ENCODE results near the gene TMEM50B.
"Not testable (repeated sequence)": the region's sequence is repeated elsewhere in the genome, so short reads cannot be mapped to it uniquely, and the experiment has no call there.

Gene TMEM50B

GRCh38 chr21:33479679-33480480 lies at the start of gene TMEM50B:
Gene TMEM50B, minus strand, starts transcription at chr21:33479974. Its CDS starts 11,089 bp downstream, at chr21:33468885.
- ATAC-seq (replicated peaks) = peak; percentile 92 to 93
- Mint-ChIP-seq H3K36me3 (no peaks in the 10 kb centered on the region), H3K27me3 (no peaks in the 10 kb centered on the region), H3K4me3 (peak within 1 kb of the TSS; percentile 88 to 91), H3K4me1 (peaks cover 5 to 21% of the 10 kb centered on the region in 2 donors), H3K9me3 (no peaks in the 10 kb centered on the region), H3K27ac (peak within 1 kb of the TSS; percentile 94)
- DNase-seq = peak; percentile 98

DNA sequence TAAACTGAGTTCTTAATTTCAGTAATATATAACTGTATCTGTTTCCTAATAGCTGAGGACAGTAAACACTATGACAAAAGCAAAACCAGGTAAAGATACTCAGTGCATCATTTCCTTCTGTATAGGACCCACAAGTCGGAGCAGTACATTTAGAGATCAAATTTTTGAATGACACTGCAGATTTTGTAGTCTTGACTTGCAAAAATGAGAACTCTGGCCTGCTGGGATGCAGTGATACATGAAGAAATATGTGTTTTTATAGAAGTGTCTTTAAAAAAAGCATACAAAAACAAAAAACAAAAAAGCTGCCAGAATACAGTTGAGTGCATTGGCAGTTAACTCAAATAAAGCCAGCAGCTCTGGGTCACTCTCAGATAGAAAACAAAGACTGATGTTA lies 43.2 kb upstream of the TMEM50B start:
- Mint-ChIP-seq H3K27ac (no peak overlapping the region), H3K4me3 (no peak overlapping the region), H3K9me3 (no peaks in the 10 kb centered on the region), H3K4me1 (peaks cover 1 to 12% of the 10 kb centered on the region in 2 donors), H3K27me3 (no peaks in the 10 kb centered on the region), H3K36me3 (peaks cover 32 to 36% of the 10 kb centered on the region in 2 donors)
- DNase-seq = no peak
- ATAC-seq (replicated peaks) = no peak

DNA sequence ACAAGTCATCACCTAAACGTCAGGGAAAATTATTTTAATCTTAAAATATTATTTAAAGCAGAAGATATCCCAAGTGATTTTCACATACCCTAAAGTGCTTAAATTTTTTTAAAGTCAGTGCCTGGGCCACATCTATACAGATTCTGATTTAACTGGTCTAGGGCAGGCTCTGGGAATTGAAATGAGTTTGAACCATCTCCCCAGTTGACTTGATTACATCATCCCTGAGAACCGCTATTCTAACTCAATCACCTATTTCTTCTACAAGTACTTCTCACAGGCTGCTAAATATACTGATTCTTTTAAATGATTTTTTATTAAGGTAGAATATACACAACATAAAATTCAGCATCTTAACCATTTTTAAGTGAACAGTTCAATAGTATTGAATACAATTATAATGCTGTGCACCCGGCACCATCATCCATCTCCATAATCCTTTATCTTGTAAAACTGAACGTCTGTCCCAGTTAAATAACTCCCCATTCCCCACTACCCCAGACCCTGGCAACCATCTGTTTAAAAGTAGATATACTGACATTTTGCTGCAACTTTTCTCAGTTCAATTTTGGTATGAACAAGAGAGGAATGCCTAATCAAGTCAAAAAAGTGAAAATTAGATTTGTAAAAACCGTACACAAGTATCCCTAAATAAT lies 42.7 kb upstream of the TMEM50B start:
- Mint-ChIP-seq H3K27me3 (no peaks in the 10 kb centered on the region), H3K36me3 (peaks cover 31 to 35% of the 10 kb centered on the region in 2 donors), H3K4me1 (peaks cover 1 to 12% of the 10 kb centered on the region in 2 donors), H3K9me3 (no peaks in the 10 kb centered on the region), H3K4me3 (no peak overlapping the region), H3K27ac (no peak overlapping the region)
- DNase-seq = no peak
- ATAC-seq (replicated peaks) = no peak

- no peak overlapping the region for H3K4me3 Mint-ChIP-seq
- no peaks in the 10 kb centered on the region for H3K27me3 Mint-ChIP-seq
- H3K9me3 Mint-ChIP-seq = no peaks in the 10 kb centered on the region
- DNase-seq (no peak), ATAC-seq (replicated peaks) (no peak)
- peaks cover 0 to 5% of the 10 kb centered on the region in 2 donors for H3K4me1 Mint-ChIP-seq
- peak overlapping the region; percentile 47 for H3K27ac Mint-ChIP-seq
- peaks cover 40 to 42% of the 10 kb centered on the region in 2 donors for H3K36me3 Mint-ChIP-seq
Measured at GRCh38 chr21:33518899-33519298, 39.1 kb upstream of the TMEM50B start.

- H3K9me3 Mint-ChIP-seq = no peaks in the 10 kb centered on the region
Measured at GRCh38 chr21:33514229-33514628, 34.5 kb upstream of the TMEM50B start.

GRCh38 chr21:33512481-33512880 lies 32.7 kb upstream of the TMEM50B start:
- ATAC-seq (replicated peaks) (no peak), DNase-seq (no peak)
- Mint-ChIP-seq H3K9me3 (no peaks in the 10 kb centered on the region), H3K27ac (no peak overlapping the region), H3K4me1 (peaks cover 0 to 5% of the 10 kb centered on the region in 2 donors), H3K36me3 (peaks cover 47 to 56% of the 10 kb centered on the region in 2 donors), H3K4me3 (no peak overlapping the region), H3K27me3 (no peaks in the 10 kb centered on the region)

More at GRCh38 chr21:33514229-33514628, 34.5 kb upstream of the TMEM50B start:
- DNase-seq = no peak
- no peak overlapping the region for H3K4me3 Mint-ChIP-seq
- H3K27ac Mint-ChIP-seq = no peak overlapping the region
- H3K36me3 Mint-ChIP-seq = peaks cover 47 to 52% of the 10 kb centered on the region in 2 donors
- H3K4me1 Mint-ChIP-seq = peaks cover 0 to 5% of the 10 kb centered on the region in 2 donors
- H3K27me3 Mint-ChIP-seq = no peaks in the 10 kb centered on the region
- no peak for ATAC-seq (replicated peaks)

- peaks cover 0 to 3% of the 10 kb centered on the region in 2 donors for H3K9me3 Mint-ChIP-seq
- DNase-seq = no peak
- H3K4me1 Mint-ChIP-seq = peaks cover 0 to 5% of the 10 kb centered on the region in 2 donors
- peaks cover 46 to 56% of the 10 kb centered on the region in 2 donors for H3K36me3 Mint-ChIP-seq
- no peak overlapping the region for H3K27ac Mint-ChIP-seq
- H3K27me3 Mint-ChIP-seq = no peaks in the 10 kb centered on the region
- H3K4me3 Mint-ChIP-seq = no peak overlapping the region
- ATAC-seq (replicated peaks) = no peak
Measured at GRCh38 chr21:33511639-33512038, 31.9 kb upstream of the TMEM50B start.

DNA sequence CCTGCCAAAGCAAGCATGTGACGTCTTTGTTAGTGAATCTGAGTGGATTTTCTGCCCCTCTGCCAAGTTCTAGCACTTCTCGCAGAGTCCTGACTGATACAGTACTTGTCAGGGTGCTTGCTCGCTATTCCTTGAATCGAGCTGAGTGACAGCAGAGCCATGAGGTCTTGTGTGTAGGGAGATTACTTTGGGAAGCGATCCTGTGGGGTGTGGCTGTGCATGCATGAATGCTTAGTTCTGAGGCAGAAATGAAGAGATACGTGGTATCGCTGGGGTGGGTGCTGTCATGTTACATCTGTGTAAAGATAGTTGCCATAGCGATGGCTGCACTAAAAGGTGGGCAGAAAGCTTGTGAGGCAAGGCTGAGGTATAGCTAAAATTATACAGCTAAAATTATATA lies 31.1 kb upstream of the TMEM50B start:
- no peak for ATAC-seq (replicated peaks)
- H3K9me3 Mint-ChIP-seq = peaks cover 0 to 3% of the 10 kb centered on the region in 2 donors
- H3K4me1 Mint-ChIP-seq = peaks cover 0 to 2% of the 10 kb centered on the region in 2 donors
- H3K36me3 Mint-ChIP-seq = peaks cover 45 to 55% of the 10 kb centered on the region in 2 donors
- no peaks in the 10 kb centered on the region for H3K27me3 Mint-ChIP-seq
- no peak for DNase-seq
- no peak overlapping the region for H3K27ac Mint-ChIP-seq
- no peak overlapping the region for H3K4me3 Mint-ChIP-seq

- H3K9me3 Mint-ChIP-seq; H3K27ac Mint-ChIP-seq; ATAC-seq (replicated peaks); H3K27me3 Mint-ChIP-seq; DNase-seq; H3K4me3 Mint-ChIP-seq; H3K4me1 Mint-ChIP-seq: not testable (repeated sequence)
- peaks cover 40 to 62% of the 10 kb centered on the region in 2 donors for H3K36me3 Mint-ChIP-seq
Measured at GRCh38 chr21:33507003-33507402, 27.2 kb upstream of the TMEM50B start.

GRCh38 chr21:33505833-33506232 lies 26.1 kb upstream of the TMEM50B start:
- H3K27ac Mint-ChIP-seq = no peak overlapping the region
- H3K4me1 Mint-ChIP-seq = no peaks in the 10 kb centered on the region
- H3K36me3 Mint-ChIP-seq = peaks cover 34 to 55% of the 10 kb centered on the region in 2 donors
- H3K4me3 Mint-ChIP-seq = no peak overlapping the region
- DNase-seq = no peak
- peaks cover 0 to 3% of the 10 kb centered on the region in 2 donors for H3K9me3 Mint-ChIP-seq
- no peaks in the 10 kb centered on the region for H3K27me3 Mint-ChIP-seq
- ATAC-seq (replicated peaks) = no peak

GRCh38 chr21:33496345-33496744 lies 16.6 kb upstream of the TMEM50B start:
- ATAC-seq (replicated peaks) (no peak), DNase-seq (no peak)
- Mint-ChIP-seq H3K9me3 (no peaks in the 10 kb centered on the region), H3K4me3 (no peak overlapping the region), H3K36me3 (peaks cover 0 to 2% of the 10 kb centered on the region in 2 donors), H3K4me1 (peaks cover 5 to 8% of the 10 kb centered on the region in 2 donors), H3K27ac (peak overlapping the region; percentile 70), H3K27me3 (peaks cover 0 to 6% of the 10 kb centered on the region in 2 donors)

- DNase-seq = no peak
- Mint-ChIP-seq H3K27ac (no peak overlapping the region), H3K9me3 (no peaks in the 10 kb centered on the region), H3K4me1 (peaks cover 6 to 9% of the 10 kb centered on the region in 2 donors), H3K4me3 (no peak overlapping the region), H3K36me3 (peaks cover 0 to under 1% of the 10 kb centered on the region in 2 donors), H3K27me3 (peaks cover 0 to 6% of the 10 kb centered on the region in 2 donors)
- ATAC-seq (replicated peaks) = no peak
Measured at GRCh38 chr21:33495743-33496142, 16.0 kb upstream of the TMEM50B start.

DNA sequence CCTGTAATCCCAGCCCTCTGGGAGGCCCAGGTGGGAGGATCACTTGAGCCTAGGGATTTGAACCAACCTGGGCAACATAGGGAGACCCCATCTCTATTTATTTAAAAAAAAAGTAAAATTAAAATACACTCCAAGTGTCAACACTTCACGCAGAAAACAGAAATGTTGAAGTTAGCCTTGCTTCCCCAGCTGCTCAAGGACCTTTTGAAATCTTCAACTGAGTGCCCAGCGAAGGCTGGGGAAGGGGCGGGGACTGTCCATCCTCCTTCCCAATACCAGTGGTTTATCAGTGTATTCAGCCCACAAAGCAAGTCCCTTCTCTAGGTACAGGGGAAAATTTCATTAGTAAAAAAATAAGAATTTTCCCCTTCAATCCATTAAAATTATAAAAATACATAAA lies 14.0 kb upstream of the TMEM50B start:
- DNase-seq (no peak), ATAC-seq (replicated peaks) (no peak)
- Mint-ChIP-seq H3K9me3 (no peaks in the 10 kb centered on the region), H3K36me3 (no peaks in the 10 kb centered on the region), H3K27ac (no peak overlapping the region), H3K4me1 (peaks cover 6 to 9% of the 10 kb centered on the region in 2 donors), H3K4me3 (no peak overlapping the region), H3K27me3 (peaks cover 0 to 6% of the 10 kb centered on the region in 2 donors)

DNA sequence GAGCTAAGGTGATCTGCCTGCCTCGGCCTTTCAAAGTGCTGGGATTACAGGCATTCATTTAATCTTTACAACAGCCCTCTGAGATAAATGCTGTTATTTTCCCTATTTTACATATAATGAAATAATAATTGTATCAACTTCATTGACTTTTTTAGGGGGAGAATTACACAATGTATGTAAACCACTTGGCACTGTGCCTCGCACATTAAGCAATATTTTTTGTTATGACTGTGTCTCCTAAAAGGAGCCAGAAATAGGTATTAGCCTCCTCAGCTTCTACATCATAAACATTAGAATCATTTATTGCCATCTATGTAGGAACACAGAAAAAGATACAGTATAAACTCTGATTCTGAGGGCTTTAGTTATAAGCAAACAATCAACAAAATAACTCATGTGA lies 12.8 kb upstream of the TMEM50B start:
- DNase-seq = no peak
- ATAC-seq (replicated peaks) = no peak
- Mint-ChIP-seq H3K36me3 (no peaks in the 10 kb centered on the region), H3K27me3 (peaks cover 0 to 6% of the 10 kb centered on the region in 2 donors), H3K4me1 (peaks cover 6 to 9% of the 10 kb centered on the region in 2 donors), H3K4me3 (peak overlapping the region in 1 of 2 donors; percentile 46), H3K27ac (no peak overlapping the region), H3K9me3 (no peaks in the 10 kb centered on the region)
